Middle frontal gyrus (tissue), 1 donor: ENCODE results near the gene CAPN11.

Experiments
- DNase-seq: peaks from one replicate; pipeline ENCODE4 v3.0.0-alpha.2; 2015; ENCODE audit warnings: low spot score; ENCODE audit errors: extremely low spot score

Gene CAPN11

GRCh38 chr6:44158770-44159228 lies at the start of gene CAPN11:
TSS of gene CAPN11 (plus strand) at chr6:44158820. CDS start at chr6:44158849, 29 bp downstream.
- no peak for DNase-seq

GRCh38 chr6:44109212-44109611 lies 49.4 kb upstream of the CAPN11 start:
- no peak for DNase-seq

- no peak for DNase-seq
Observed at GRCh38 chr6:44110005-44110676, 48.5 kb upstream of the CAPN11 start.

- no peak for DNase-seq
Observed at GRCh38 chr6:44110966-44111365, 47.7 kb upstream of the CAPN11 start.

- DNase-seq, result no peak
Observed at GRCh38 chr6:44111434-44112417, 46.9 kb upstream of the CAPN11 start.

- no peak for DNase-seq
Observed at GRCh38 chr6:44113414-44113813, 45.2 kb upstream of the CAPN11 start.

- DNase-seq, result no peak
Observed at GRCh38 chr6:44115866-44116265, 42.8 kb upstream of the CAPN11 start.

- no peak for DNase-seq
Observed at GRCh38 chr6:44116641-44117382, 41.8 kb upstream of the CAPN11 start.

GRCh38 chr6:44117397-44118128 lies 41.1 kb upstream of the CAPN11 start:
- DNase-seq, result no peak

GRCh38 chr6:44119704-44120262 lies 38.8 kb upstream of the CAPN11 start:
- DNase-seq, result no peak

- no peak for DNase-seq
Observed at GRCh38 chr6:44120692-44121443, 37.8 kb upstream of the CAPN11 start.

GRCh38 chr6:44122801-44123200 lies 35.8 kb upstream of the CAPN11 start:
- DNase-seq, result no peak

- no peak for DNase-seq
Observed at GRCh38 chr6:44123544-44123943, 35.1 kb upstream of the CAPN11 start.

- DNase-seq, result no peak
Observed at GRCh38 chr6:44126320-44127149, 32.1 kb upstream of the CAPN11 start.

- peak; percentile 81 for DNase-seq
Observed at GRCh38 chr6:44127186-44128019, 31.2 kb upstream of the CAPN11 start, which contains the start of the genes MRPL14 and TMEM63B. TSS of gene MRPL14 (minus strand) at chr6:44127452. CDS start at chr6:44116611, 10,841 bp downstream. TSS of gene TMEM63B (plus strand) at chr6:44127554. CDS start at chr6:44134585, 7,031 bp downstream.

- DNase-seq, result no peak
Observed at GRCh38 chr6:44128020-44128917, 30.4 kb upstream of the CAPN11 start.

GRCh38 chr6:44129841-44130322 lies 28.7 kb upstream of the CAPN11 start:
- no peak for DNase-seq
